GM23338 (cell line): ENCODE measurements around the gene METTL21C. TPM values are rescaled to one million over a fixed set of nuclear protein-coding genes. Genes with fewer than 3 reads are reported as not detected.

Experiments used
- ATAC-seq: fragments of 200-7000 bp; cut with Tn5 transposase; 3 replicates; pipeline ENCODE4 v1.9.1; 2020
- DNase-seq: peaks from one replicate; pipeline ENCODE4 v3.0.0-alpha.2; 2015; ENCODE audit warnings: low spot score
- H2AFZ ChIP-seq: fragments of 200-600 bp; sonication (generic); 2 replicates; pipeline ENCODE4 v1.8.0; 2016; ENCODE audit warnings: antibody characterized with exemption, mild to moderate bottlenecking, moderate library complexity
- H3F3A ChIP-seq: fragments of 200-600 bp; sonication (generic); replicated peaks from 2 replicates; pipeline ENCODE4 v1.8.0; 2017; ENCODE audit warnings: antibody characterized with exemption, mixed run types, low read depth
- H3K27ac ChIP-seq: fragments of 200-600 bp; sonication (generic); 2 replicates; pipeline ENCODE4 v1.6.1; 2016; ENCODE audit warnings: low read depth
- H3K27me3 ChIP-seq: fragments of 200-600 bp; sonication (generic); 2 replicates; pipeline ENCODE4 v1.8.0; 2016; ENCODE audit warnings: mild to moderate bottlenecking, mixed run types, moderate library complexity; ENCODE audit not compliant: insufficient read depth
- H3K36me3 ChIP-seq: fragments of 200-600 bp; sonication (generic); 2 replicates; pipeline ENCODE4 v1.8.0; 2016; ENCODE audit warnings: mild to moderate bottlenecking; ENCODE audit not compliant: insufficient read depth
- H3K4me1 ChIP-seq: fragments of 200-600 bp; sonication (generic); 2 replicates; pipeline ENCODE4 v1.8.0; 2016; ENCODE audit warnings: mild to moderate bottlenecking, moderate library complexity; ENCODE audit not compliant: insufficient read depth
- H3K4me2 ChIP-seq: fragments of 200-600 bp; sonication (generic); 2 replicates; pipeline ENCODE4 v1.7.1; 2017; ENCODE audit warnings: mixed run types
- H3K4me3 ChIP-seq: fragments of 200-600 bp; sonication (generic); 2 replicates; pipeline ENCODE4 v1.6.1; 2016; ENCODE audit warnings: mixed run types
- H3K79me2 ChIP-seq: fragments of 200-600 bp; sonication (generic); replicated peaks from 2 replicates; pipeline ENCODE4 v1.8.0; 2017; ENCODE audit warnings: mild to moderate bottlenecking; ENCODE audit not compliant: insufficient read depth
- H3K9me2 ChIP-seq: fragments of 200-600 bp; sonication (generic); 2 replicates; pipeline ENCODE4 v1.8.0; 2017; ENCODE audit not compliant: insufficient read depth
- H4K20me1 ChIP-seq: fragments of 200-600 bp; sonication (generic); replicated peaks from 2 replicates; pipeline ENCODE4 v1.8.0; 2017; ENCODE audit warnings: mild to moderate bottlenecking; ENCODE audit not compliant: insufficient read depth
- H3K27ac Mint-ChIP-seq: 2 replicates; pipeline ENCODE4 v1.8.0; 2020; ENCODE audit warnings: inconsistent platforms, mild to moderate bottlenecking, moderate library complexity, mixed read lengths
- H3K27me3 Mint-ChIP-seq: 3 replicates; pipeline ENCODE4 v1.8.0; 2022; ENCODE audit warnings: low read depth, mild to moderate bottlenecking, moderate library complexity, mixed read lengths, inconsistent platforms; ENCODE audit not compliant: insufficient read depth, poor library complexity
- H3K36me3 Mint-ChIP-seq: 3 replicates; pipeline ENCODE4 v1.8.0; 2021; ENCODE audit warnings: low read depth, mild to moderate bottlenecking, inconsistent platforms, moderate library complexity, mixed read lengths
- H3K4me1 Mint-ChIP-seq: 3 replicates; pipeline ENCODE4 v1.8.0; 2020; ENCODE audit warnings: mild to moderate bottlenecking, inconsistent platforms, mixed read lengths
- H3K4me3 Mint-ChIP-seq: 3 replicates; pipeline ENCODE4 v1.8.0; 2021; ENCODE audit warnings: moderate library complexity, mild to moderate bottlenecking, inconsistent platforms, mixed read lengths
- H3K9me3 Mint-ChIP-seq: 3 replicates; pipeline ENCODE4 v1.8.0; 2020; ENCODE audit warnings: moderate library complexity, mild to moderate bottlenecking, inconsistent platforms, mixed read lengths
- CREB1 ChIP-seq: fragments of 250-450 bp; sonication (Bioruptor Pico); IDR thresholded peaks from 2 replicates; pipeline ENCODE4 v1.5.0; 2020; ENCODE audit warnings: low read depth, mild to moderate bottlenecking, moderate library complexity
- EZH2 ChIP-seq: fragments of 200-600 bp; sonication (generic); IDR thresholded peaks from one replicate; pipeline ENCODE4 v1.8.0; 2017; ENCODE audit warnings: antibody characterized with exemption, mild to moderate bottlenecking, low read depth; ENCODE audit not compliant: unreplicated experiment
- EZH2phosphoT487 ChIP-seq: fragments of 200-600 bp; sonication (generic); IDR thresholded peaks from one replicate; pipeline ENCODE4 v1.8.1; 2018; ENCODE audit warnings: antibody characterized with exemption; ENCODE audit not compliant: unreplicated experiment
- JUNB ChIP-seq: IDR thresholded peaks from one replicate; pipeline ENCODE4 v1.6.1; 2016; ENCODE audit warnings: antibody characterized with exemption; ENCODE audit not compliant: unreplicated experiment
- POLR2AphosphoS5 ChIP-seq: IDR thresholded peaks from 2 replicates; pipeline ENCODE4 v1.6.1; 2016; ENCODE audit warnings: antibody characterized with exemption, low read depth
- STAT1 ChIP-seq: IDR thresholded peaks from one replicate; pipeline ENCODE4 v1.6.1; 2016; ENCODE audit warnings: antibody characterized with exemption; ENCODE audit not compliant: unreplicated experiment
- ZNF114 ChIP-seq: fragments of 250-450 bp; sonication (Bioruptor Pico); IDR thresholded peaks from 2 replicates; pipeline ENCODE4 v1.5.0; 2020; ENCODE audit warnings: mild to moderate bottlenecking, moderate library complexity
- ZNF331 ChIP-seq: fragments of 250-450 bp; sonication (Bioruptor Pico); IDR thresholded peaks from 2 replicates; pipeline ENCODE4 v1.5.0; 2020; ENCODE audit warnings: low read depth, mild to moderate bottlenecking, moderate library complexity
- polyA plus RNA-seq: library from polyadenylated mRNA; unstranded; fragments of >200 nt; fragmentation: Nextera tagmentation; extraction: Ambion mirVana; gene quantifications from 2 replicates; pipeline ENCODE4 v1.2.1, GENCODE V29; 2016
- total RNA-seq: library from RNA; depleted of rRNA; stranded (reverse); fragments of >200 nt; shearing (Covaris generic); gene quantifications from 2 replicates; pipeline ENCODE4 v1.2.3, GENCODE V29; 2014
- TF ChIP-seq, protein P1 (sequence below), 2 experiments: fragments of 200-600 bp in 1 of 2; sonication (generic) in 1 of 2; conservative IDR thresholded peaks; 2 replicates each; pipeline versions ENCODE4 v1.5.1 to v1.6.1; 2016 to 2017; ENCODE audit warnings: antibody characterized with exemption in 2 of 2, low read depth in 2 of 2, mild to moderate bottlenecking in 2 of 2, moderate library complexity in 1 of 2
- TF ChIP-seq, protein P2 (sequence below): fragments of 250-450 bp; sonication (Bioruptor Pico); IDR thresholded peaks from 2 replicates; pipeline ENCODE4 v1.5.0; 2020; ENCODE audit warnings: mild to moderate bottlenecking, moderate library complexity
- TF ChIP-seq, protein P3 (sequence below): IDR thresholded peaks from one replicate; pipeline ENCODE4 v1.6.1; 2018; ENCODE audit warnings: antibody characterized with exemption; ENCODE audit not compliant: unreplicated experiment

METTL21C gene
- total and polyA plus RNA-seq, 2 experiments from 2014 or later = not detected

DNA sequence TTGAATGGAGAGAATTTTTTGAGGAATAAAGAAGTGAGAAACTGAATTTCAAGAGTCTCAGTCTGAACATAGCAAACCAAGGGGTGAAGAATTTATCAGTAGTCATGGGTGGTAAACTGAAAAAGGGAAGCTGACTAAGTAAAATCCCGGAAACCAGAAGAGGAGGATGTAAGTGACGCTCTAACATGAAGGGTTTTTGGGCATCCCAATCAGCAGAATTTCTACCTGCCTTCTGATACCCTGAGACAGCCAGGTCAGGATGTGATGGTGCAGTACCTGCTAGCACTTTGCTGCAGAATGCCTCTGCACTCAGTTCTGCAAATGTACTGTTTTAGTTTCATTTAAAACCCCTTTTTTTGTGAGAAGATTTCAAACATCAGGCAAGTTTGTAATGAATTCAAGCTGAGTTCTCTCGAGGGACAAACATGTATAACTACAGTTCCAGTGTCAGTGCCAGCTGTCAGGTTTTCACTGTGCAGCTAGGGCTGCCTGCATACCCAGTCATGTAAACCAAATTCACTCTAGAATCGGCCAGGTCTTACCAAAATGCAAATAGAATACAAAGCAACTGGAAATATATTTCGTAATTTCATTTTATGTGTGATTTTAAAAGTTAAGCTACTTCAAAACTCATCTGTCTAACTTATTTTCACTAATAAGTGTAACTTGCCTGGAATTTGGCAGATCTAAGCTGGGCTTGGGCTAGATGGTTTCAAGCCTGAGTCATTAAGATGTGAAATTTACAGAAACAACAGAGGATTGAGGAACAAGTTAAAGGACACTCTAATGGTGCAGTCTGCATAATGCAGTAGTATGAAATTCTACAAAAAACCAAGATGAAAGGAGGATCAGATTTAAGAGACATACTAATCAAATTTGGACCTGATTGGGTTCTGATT lies 13.8 kb downstream of the METTL21C start:
- DNase-seq (no peak), ATAC-seq (peak; percentile 42; the same call in 1 of the 3 replicates)
- TF ChIP-seq, protein P1, sequence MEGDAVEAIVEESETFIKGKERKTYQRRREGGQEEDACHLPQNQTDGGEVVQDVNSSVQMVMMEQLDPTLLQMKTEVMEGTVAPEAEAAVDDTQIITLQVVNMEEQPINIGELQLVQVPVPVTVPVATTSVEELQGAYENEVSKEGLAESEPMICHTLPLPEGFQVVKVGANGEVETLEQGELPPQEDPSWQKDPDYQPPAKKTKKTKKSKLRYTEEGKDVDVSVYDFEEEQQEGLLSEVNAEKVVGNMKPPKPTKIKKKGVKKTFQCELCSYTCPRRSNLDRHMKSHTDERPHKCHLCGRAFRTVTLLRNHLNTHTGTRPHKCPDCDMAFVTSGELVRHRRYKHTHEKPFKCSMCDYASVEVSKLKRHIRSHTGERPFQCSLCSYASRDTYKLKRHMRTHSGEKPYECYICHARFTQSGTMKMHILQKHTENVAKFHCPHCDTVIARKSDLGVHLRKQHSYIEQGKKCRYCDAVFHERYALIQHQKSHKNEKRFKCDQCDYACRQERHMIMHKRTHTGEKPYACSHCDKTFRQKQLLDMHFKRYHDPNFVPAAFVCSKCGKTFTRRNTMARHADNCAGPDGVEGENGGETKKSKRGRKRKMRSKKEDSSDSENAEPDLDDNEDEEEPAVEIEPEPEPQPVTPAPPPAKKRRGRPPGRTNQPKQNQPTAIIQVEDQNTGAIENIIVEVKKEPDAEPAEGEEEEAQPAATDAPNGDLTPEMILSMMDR (conservative IDR thresholded peaks at IDR 0.05; ENCODE audit: low read depth in 2 of 2) = no peak
- TF ChIP-seq, protein P2, sequence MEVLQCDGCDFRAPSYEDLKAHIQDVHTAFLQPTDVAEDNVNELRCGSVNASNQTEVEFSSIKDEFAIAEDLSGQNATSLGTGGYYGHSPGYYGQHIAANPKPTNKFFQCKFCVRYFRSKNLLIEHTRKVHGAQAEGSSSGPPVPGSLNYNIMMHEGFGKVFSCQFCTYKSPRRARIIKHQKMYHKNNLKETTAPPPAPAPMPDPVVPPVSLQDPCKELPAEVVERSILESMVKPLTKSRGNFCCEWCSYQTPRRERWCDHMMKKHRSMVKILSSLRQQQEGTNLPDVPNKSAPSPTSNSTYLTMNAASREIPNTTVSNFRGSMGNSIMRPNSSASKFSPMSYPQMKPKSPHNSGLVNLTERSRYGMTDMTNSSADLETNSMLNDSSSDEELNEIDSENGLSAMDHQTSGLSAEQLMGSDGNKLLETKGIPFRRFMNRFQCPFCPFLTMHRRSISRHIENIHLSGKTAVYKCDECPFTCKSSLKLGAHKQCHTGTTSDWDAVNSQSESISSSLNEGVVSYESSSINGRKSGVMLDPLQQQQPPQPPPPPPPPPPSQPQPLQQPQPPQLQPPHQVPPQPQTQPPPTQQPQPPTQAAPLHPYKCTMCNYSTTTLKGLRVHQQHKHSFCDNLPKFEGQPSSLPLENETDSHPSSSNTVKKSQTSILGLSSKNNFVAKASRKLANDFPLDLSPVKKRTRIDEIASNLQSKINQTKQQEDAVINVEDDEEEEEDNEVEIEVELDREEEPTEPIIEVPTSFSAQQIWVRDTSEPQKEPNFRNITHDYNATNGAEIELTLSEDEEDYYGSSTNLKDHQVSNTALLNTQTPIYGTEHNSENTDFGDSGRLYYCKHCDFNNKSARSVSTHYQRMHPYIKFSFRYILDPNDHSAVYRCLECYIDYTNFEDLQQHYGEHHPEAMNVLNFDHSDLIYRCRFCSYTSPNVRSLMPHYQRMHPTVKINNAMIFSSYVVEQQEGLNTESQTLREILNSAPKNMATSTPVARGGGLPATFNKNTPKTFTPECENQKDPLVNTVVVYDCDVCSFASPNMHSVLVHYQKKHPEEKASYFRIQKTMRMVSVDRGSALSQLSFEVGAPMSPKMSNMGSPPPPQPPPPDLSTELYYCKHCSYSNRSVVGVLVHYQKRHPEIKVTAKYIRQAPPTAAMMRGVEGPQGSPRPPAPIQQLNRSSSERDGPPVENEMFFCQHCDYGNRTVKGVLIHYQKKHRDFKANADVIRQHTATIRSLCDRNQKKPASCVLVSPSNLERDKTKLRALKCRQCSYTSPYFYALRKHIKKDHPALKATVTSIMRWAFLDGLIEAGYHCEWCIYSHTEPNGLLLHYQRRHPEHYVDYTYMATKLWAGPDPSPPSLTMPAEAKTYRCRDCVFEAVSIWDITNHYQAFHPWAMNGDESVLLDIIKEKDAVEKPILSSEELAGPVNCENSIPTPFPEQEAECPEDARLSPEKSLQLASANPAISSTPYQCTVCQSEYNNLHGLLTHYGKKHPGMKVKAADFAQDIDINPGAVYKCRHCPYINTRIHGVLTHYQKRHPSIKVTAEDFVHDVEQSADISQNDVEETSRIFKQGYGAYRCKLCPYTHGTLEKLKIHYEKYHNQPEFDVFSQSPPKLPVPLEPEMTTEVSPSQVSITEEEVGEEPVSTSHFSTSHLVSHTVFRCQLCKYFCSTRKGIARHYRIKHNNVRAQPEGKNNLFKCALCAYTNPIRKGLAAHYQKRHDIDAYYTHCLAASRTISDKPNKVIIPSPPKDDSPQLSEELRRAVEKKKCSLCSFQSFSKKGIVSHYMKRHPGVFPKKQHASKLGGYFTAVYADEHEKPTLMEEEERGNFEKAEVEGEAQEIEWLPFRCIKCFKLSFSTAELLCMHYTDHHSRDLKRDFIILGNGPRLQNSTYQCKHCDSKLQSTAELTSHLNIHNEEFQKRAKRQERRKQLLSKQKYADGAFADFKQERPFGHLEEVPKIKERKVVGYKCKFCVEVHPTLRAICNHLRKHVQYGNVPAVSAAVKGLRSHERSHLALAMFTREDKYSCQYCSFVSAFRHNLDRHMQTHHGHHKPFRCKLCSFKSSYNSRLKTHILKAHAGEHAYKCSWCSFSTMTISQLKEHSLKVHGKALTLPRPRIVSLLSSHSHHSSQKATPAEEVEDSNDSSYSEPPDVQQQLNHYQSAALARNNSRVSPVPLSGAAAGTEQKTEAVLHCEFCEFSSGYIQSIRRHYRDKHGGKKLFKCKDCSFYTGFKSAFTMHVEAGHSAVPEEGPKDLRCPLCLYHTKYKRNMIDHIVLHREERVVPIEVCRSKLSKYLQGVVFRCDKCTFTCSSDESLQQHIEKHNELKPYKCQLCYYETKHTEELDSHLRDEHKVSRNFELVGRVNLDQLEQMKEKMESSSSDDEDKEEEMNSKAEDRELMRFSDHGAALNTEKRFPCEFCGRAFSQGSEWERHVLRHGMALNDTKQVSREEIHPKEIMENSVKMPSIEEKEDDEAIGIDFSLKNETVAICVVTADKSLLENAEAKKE (CRISPR knock-in tag) = no peak
- TF ChIP-seq CREB1 = no peak
- TF ChIP-seq ZNF114 = no peak
- TF ChIP-seq STAT1 = no peak
- TF ChIP-seq ZNF331 (CRISPR knock-in tag) = no peak
- no peak for TF ChIP-seq EZH2
- TF ChIP-seq POLR2AphosphoS5 = no peak
- no peak for TF ChIP-seq JUNB
- no peak for TF ChIP-seq EZH2phosphoT487
- TF ChIP-seq, protein P3, sequence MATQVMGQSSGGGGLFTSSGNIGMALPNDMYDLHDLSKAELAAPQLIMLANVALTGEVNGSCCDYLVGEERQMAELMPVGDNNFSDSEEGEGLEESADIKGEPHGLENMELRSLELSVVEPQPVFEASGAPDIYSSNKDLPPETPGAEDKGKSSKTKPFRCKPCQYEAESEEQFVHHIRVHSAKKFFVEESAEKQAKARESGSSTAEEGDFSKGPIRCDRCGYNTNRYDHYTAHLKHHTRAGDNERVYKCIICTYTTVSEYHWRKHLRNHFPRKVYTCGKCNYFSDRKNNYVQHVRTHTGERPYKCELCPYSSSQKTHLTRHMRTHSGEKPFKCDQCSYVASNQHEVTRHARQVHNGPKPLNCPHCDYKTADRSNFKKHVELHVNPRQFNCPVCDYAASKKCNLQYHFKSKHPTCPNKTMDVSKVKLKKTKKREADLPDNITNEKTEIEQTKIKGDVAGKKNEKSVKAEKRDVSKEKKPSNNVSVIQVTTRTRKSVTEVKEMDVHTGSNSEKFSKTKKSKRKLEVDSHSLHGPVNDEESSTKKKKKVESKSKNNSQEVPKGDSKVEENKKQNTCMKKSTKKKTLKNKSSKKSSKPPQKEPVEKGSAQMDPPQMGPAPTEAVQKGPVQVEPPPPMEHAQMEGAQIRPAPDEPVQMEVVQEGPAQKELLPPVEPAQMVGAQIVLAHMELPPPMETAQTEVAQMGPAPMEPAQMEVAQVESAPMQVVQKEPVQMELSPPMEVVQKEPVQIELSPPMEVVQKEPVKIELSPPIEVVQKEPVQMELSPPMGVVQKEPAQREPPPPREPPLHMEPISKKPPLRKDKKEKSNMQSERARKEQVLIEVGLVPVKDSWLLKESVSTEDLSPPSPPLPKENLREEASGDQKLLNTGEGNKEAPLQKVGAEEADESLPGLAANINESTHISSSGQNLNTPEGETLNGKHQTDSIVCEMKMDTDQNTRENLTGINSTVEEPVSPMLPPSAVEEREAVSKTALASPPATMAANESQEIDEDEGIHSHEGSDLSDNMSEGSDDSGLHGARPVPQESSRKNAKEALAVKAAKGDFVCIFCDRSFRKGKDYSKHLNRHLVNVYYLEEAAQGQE = no peak
- Histone ChIP-seq H3K9me2 (no peaks in the 10 kb centered on the region), H3K27ac (no peak overlapping the region; the same call in 1 of the 2 replicates), H3K36me3 (peaks cover 18% of the 10 kb centered on the region; the same call in 1 of the 2 replicates), H3K4me3 (no peak overlapping the region), H3F3A (0 out of 2 replicates have a peak, but pooled peaks cover 3% of the 10 kb centered on the region), H3K4me1 (no peaks in the 10 kb centered on the region), H3K79me2 (no peaks in the 10 kb centered on the region), H3K27me3 (no peaks in the 10 kb centered on the region), H3K4me2 (no peak overlapping the region), H4K20me1 (no peaks in the 10 kb centered on the region), H2AFZ (no peak overlapping the region)
- H3K27ac Mint-ChIP-seq = no peak overlapping the region
- no peak overlapping the region for H3K4me3 Mint-ChIP-seq
- H3K9me3 Mint-ChIP-seq = no peaks in the 10 kb centered on the region; the same call in 2 of the 3 replicates
- H3K36me3 Mint-ChIP-seq = peaks cover 23% of the 10 kb centered on the region
- H3K27me3 Mint-ChIP-seq = no peaks in the 10 kb centered on the region
- no peaks in the 10 kb centered on the region for H3K4me1 Mint-ChIP-seq
